Smooth muscle cell (in vitro differentiated cells): ENCODE data around the gene PHLDA2. TPM values are rescaled to one million over a fixed set of nuclear protein-coding genes. Genes with fewer than 3 reads are reported as not detected.

ENCODE experiments used
- DNase-seq: peaks from one replicate; lab custom pipeline; 2025; ENCODE audit not compliant: unreplicated experiment; lab: John Stamatoyannopoulos, UW
- H2AFZ ChIP-seq: fragments of 200-600 bp; sonication (generic); 2 replicates; pipeline ENCODE4 v1.6.0; 2016; ENCODE audit warnings: antibody characterized with exemption, low read depth, mild to moderate bottlenecking
- H3F3A ChIP-seq: fragments of 200-600 bp; sonication (generic); 2 replicates; pipeline ENCODE4 v1.6.0; 2017; ENCODE audit warnings: antibody characterized with exemption, low read depth
- H3K27ac ChIP-seq: fragments of 200-600 bp; sonication (generic); 2 replicates; pipeline ENCODE4 v1.5.1; 2016; ENCODE audit warnings: low read depth, mild to moderate bottlenecking
- H3K27me3 ChIP-seq: fragments of 200-600 bp; sonication (generic); 2 replicates; pipeline ENCODE4 v1.6.1; 2016; ENCODE audit warnings: low read depth, mild to moderate bottlenecking
- H3K36me3 ChIP-seq: fragments of 200-600 bp; sonication (generic); 2 replicates; pipeline ENCODE4 v1.5.1; 2016; ENCODE audit warnings: low read depth
- H3K4me1 ChIP-seq: fragments of 200-600 bp; sonication (generic); 2 replicates; pipeline ENCODE4 v1.5.1; 2016; ENCODE audit warnings: low read depth
- H3K4me2 ChIP-seq: fragments of 200-600 bp; sonication (generic); 2 replicates; pipeline ENCODE4 v1.6.0; 2016; ENCODE audit warnings: mild to moderate bottlenecking
- H3K4me3 ChIP-seq: fragments of 200-600 bp; sonication (generic); 2 replicates; pipeline ENCODE4 v1.5.1; 2016; ENCODE audit warnings: mild to moderate bottlenecking
- H3K79me2 ChIP-seq: fragments of 200-600 bp; sonication (generic); 2 replicates; pipeline ENCODE4 v1.6.0; 2016; ENCODE audit warnings: low read depth, mild to moderate bottlenecking
- H3K9ac ChIP-seq: fragments of 200-600 bp; sonication (generic); 2 replicates; pipeline ENCODE4 v1.6.0; 2016; ENCODE audit warnings: low read depth
- H3K9me3 ChIP-seq: fragments of 200-600 bp; sonication (generic); replicated peaks from 2 replicates; pipeline ENCODE4 v1.5.1; 2016; ENCODE audit warnings: low read depth
- H4K20me1 ChIP-seq: fragments of 200-600 bp; sonication (generic); 2 replicates; pipeline ENCODE4 v1.6.0; 2016; ENCODE audit warnings: low read depth
- CTCF ChIP-seq: fragments of 200-600 bp; sonication (generic); IDR thresholded peaks from 2 replicates; pipeline ENCODE4 v1.5.1; 2017; ENCODE audit warnings: borderline replicate concordance, mild to moderate bottlenecking, antibody characterized with exemption; ENCODE audit not compliant: insufficient read depth, poor library complexity, severe bottlenecking
- WGBS: methylation state at CpG from one replicate; pipeline ENCODE4 v1.1.7; 2016; ENCODE audit warnings: low lambda C conversion rate; 5-methylcytosine and 5-hydroxymethylcytosine counted together
- polyA plus RNA-seq: library from polyadenylated mRNA; unstranded; fragments of >200 nt; fragmentation: Nextera tagmentation; extraction: Ambion mirVana; gene quantifications from 2 replicates; pipeline ENCODE4 v1.2.1, GENCODE V29; 2016
- small RNA-seq: library from RNA; depleted of rRNA; stranded (forward); fragments of <200 nt; gene quantifications from one replicate; pipeline ENCODE3, GENCODE V24; 2014
- total RNA-seq: library from RNA; depleted of rRNA; stranded (reverse); fragments of >200 nt; gene quantifications from 2 replicates; pipeline ENCODE4 v1.2.3, GENCODE V29; 2014

PHLDA2 gene
- total and polyA plus RNA-seq, 2 experiments from 2014 or later: 11.0 to 89.3 TPM

GRCh38 chr11:2880646-2881045, 48.6 kb downstream of the PHLDA2 start:
- Histone ChIP-seq H3K36me3 (no peaks in the 10 kb centered on the region), H2AFZ (no peak overlapping the region), H3K4me3 (no peak overlapping the region), H3K27ac (no peak overlapping the region), H3K9ac (no peak overlapping the region), H4K20me1 (peaks cover 35% of the 10 kb centered on the region), H3K27me3 (no peaks in the 10 kb centered on the region), H3K9me3 (no peaks in the 10 kb centered on the region), H3K4me2 (no peak overlapping the region), H3K79me2 (peaks cover 25% of the 10 kb centered on the region), H3F3A (no peaks in the 10 kb centered on the region), H3K4me1 (peaks cover 16% of the 10 kb centered on the region)
- WGBS: 96% methylated on average over 7 of the region's 7 CpGs
- TF ChIP-seq CTCF: no peak
- DNase-seq: no peak

GRCh38 chr11:2878782-2879181, 50.4 kb downstream of the PHLDA2 start:
- Histone ChIP-seq H2AFZ (no peak overlapping the region), H3K36me3 (no peaks in the 10 kb centered on the region), H3K27ac (no peak overlapping the region), H3K9ac (no peak overlapping the region), H3F3A (no peaks in the 10 kb centered on the region), H4K20me1 (peaks cover 23% of the 10 kb centered on the region), H3K9me3 (no peaks in the 10 kb centered on the region), H3K4me3 (no peak overlapping the region), H3K79me2 (peaks cover 14% of the 10 kb centered on the region), H3K4me1 (peaks cover 16% of the 10 kb centered on the region), H3K27me3 (no peaks in the 10 kb centered on the region), H3K4me2 (no peak overlapping the region)
- TF ChIP-seq CTCF: no peak
- DNase-seq: no peak
- WGBS: 97% methylated on average over 8 of the region's 8 CpGs

Small RNA genes within 50 kb of the gene (small RNA-seq; reads per million reads assigned to genes)
- 6.4 reads per million, percentile 69 among the genes with 10 or more reads in this experiment for gene SNORA54

Other genes starting within 250 kb of the PHLDA2 start
- gene KCNQ1OT1, start 229.4 kb downstream of the PHLDA2 start, total RNA-seq: 9.8 and 12.3 TPM in 2 replicates
- 1.6 and 4.6 TPM in 2 replicates for gene KCNQ1OT1, start 229.4 kb downstream of the PHLDA2 start, polyA plus RNA-seq
- 171 and 194 TPM in 2 replicates for gene CDKN1C, start 43.6 kb downstream of the PHLDA2 start, total RNA-seq
- gene CDKN1C, start 43.6 kb downstream of the PHLDA2 start, polyA plus RNA-seq: 303 and 392 TPM in 2 replicates
- gene NAP1L4, start 62.9 kb upstream of the PHLDA2 start, total RNA-seq: 63.1 and 102 TPM in 2 replicates
- 95.0 and 114 TPM in 2 replicates for gene NAP1L4, start 62.9 kb upstream of the PHLDA2 start, polyA plus RNA-seq
- 51.7 and 57.0 TPM in 2 replicates for gene CARS1, start 128.0 kb upstream of the PHLDA2 start, total RNA-seq
- 61.6 and 64.6 TPM in 2 replicates for gene CARS1, start 128.0 kb upstream of the PHLDA2 start, polyA plus RNA-seq
- gene OSBPL5, start 235.9 kb upstream of the PHLDA2 start, total RNA-seq: 24.2 and 27.3 TPM in 2 replicates
- 43.4 and 46.0 TPM in 2 replicates for gene OSBPL5, start 235.9 kb upstream of the PHLDA2 start, polyA plus RNA-seq